Lower lobe of right lung (tissue), 2 donors: ENCODE measurements around the gene KCNJ10. TPM values are rescaled to one million over a fixed set of nuclear protein-coding genes. Genes with fewer than 3 reads are reported as not detected.

Experiments
- ATAC-seq, 2 donors: fragments of 200-7000 bp; cut with Tn5 transposase; one replicate each; pipeline ENCODE4 v1.9.1; 2020 to 2022; ENCODE audit warnings: mild to moderate bottlenecking in 2 of 2, moderate library complexity in 2 of 2
- DNase-seq: peaks from one replicate; pipeline ENCODE4 v3.0.0-alpha.2; 2020
- H3K27ac ChIP-seq: fragments of 200-600 bp; one replicate; pipeline ENCODE4 v1.8.0; 2022
- H3K27me3 ChIP-seq: fragments of 200-600 bp; one replicate; pipeline ENCODE4 v1.8.0; 2022; ENCODE audit warnings: low read depth
- H3K36me3 ChIP-seq: fragments of 200-600 bp; one replicate; pipeline ENCODE4 v1.8.0; 2022; ENCODE audit warnings: mild to moderate bottlenecking
- H3K4me1 ChIP-seq: fragments of 200-600 bp; one replicate; pipeline ENCODE4 v1.8.0; 2022
- H3K4me3 ChIP-seq: fragments of 200-600 bp; one replicate; pipeline ENCODE4 v1.8.0; 2022; ENCODE audit warnings: mild to moderate bottlenecking
- H3K9me3 ChIP-seq: fragments of 200-600 bp; one replicate; pipeline ENCODE4 v1.8.0; 2022
- CTCF ChIP-seq: fragments of 200-600 bp; IDR thresholded peaks from one replicate; pipeline ENCODE4 v1.8.0; 2022; ENCODE audit warnings: antibody characterized with exemption, mild to moderate bottlenecking
- intact Hi-C: fragments of 100-400 bp; cut with DNase I; formaldehyde crosslinking; loops from one replicate; pipeline ENCODE4 v1.11.0; 2022
- total RNA-seq: library from RNA; stranded (reverse); fragmentation: NEBNext Ultra II Directional; extraction: Animal tissue kit (Norgen Biotek cat#: 25700); gene quantifications from one replicate; pipeline ENCODE4 v1.2.1, GENCODE V29; 2021
- donor health status: DM: no; HTN: yes; CAD: no; lungs with severe emphysema.

Gene KCNJ10
- total RNA-seq, 1 donor from 2014 or later = 0.15 TPM

- ATAC-seq = no peak
- intact Hi-C loops = no loop called here
Measured at GRCh38 chr1:160081261-160081936, 11.4 kb upstream of the KCNJ10 start, which contains the start of gene KCNJ9. KCNJ9 (plus strand) TSS chr1:160081538; CDS start chr1:160084031, 2,493 bp downstream.

GRCh38 chr1:160080381-160081100 is 10.6 kb upstream of the KCNJ10 start:
- ATAC-seq = no peak
- H3K4me1 ChIP-seq = peaks cover 8% of the 10 kb centered on the region
- H3K4me3 ChIP-seq = no peak overlapping the region
- no peaks in the 10 kb centered on the region for H3K36me3 ChIP-seq
- H3K9me3 ChIP-seq = no peaks in the 10 kb centered on the region
- no peak overlapping the region for H3K27ac ChIP-seq
- no peak for TF ChIP-seq CTCF
- peaks cover 62% of the 10 kb centered on the region for H3K27me3 ChIP-seq
- intact Hi-C loops = no loop called here
- DNase-seq = no peak

More at GRCh38 chr1:160081261-160081936, 11.4 kb upstream of the KCNJ10 start, which contains the start of gene KCNJ9:
- Histone ChIP-seq H3K4me1 (peaks cover 8% of the 10 kb centered on the region), H3K4me3 (no peak within 1 kb of the TSS), H3K27me3 (peaks cover 62% of the 10 kb centered on the region), H3K36me3 (no peaks in the 10 kb centered on the region), H3K9me3 (no peaks in the 10 kb centered on the region), H3K27ac (no peak within 1 kb of the TSS)
- no peak for DNase-seq
- no peak for TF ChIP-seq CTCF

GRCh38 chr1:160079448-160079847 is 9.5 kb upstream of the KCNJ10 start:
- DNase-seq (no peak), ATAC-seq (no peak)
- H3K4me1 ChIP-seq = peaks cover 8% of the 10 kb centered on the region
- H3K4me3 ChIP-seq = no peak overlapping the region
- no peaks in the 10 kb centered on the region for H3K9me3 ChIP-seq
- H3K27ac ChIP-seq = no peak overlapping the region
- no peaks in the 10 kb centered on the region for H3K36me3 ChIP-seq
- TF ChIP-seq CTCF = no peak
- H3K27me3 ChIP-seq = peaks cover 61% of the 10 kb centered on the region
- intact Hi-C loops = no loop called here

- Histone ChIP-seq H3K27me3 (peaks cover 53% of the 10 kb centered on the region), H3K4me3 (no peak overlapping the region), H3K27ac (no peak overlapping the region), H3K36me3 (no peaks in the 10 kb centered on the region), H3K4me1 (peaks cover 2% of the 10 kb centered on the region), H3K9me3 (no peaks in the 10 kb centered on the region)
- DNase-seq = no peak
- ATAC-seq = peak; percentile 78 to 84
- peak; percentile 75 for TF ChIP-seq CTCF
- intact Hi-C loops = no loop called here
Measured at GRCh38 chr1:160078512-160079195, 8.7 kb upstream of the KCNJ10 start.

- no peak overlapping the region for H3K4me3 ChIP-seq
Measured at GRCh38 chr1:160077486-160077885, 7.5 kb upstream of the KCNJ10 start.

More at GRCh38 chr1:160077486-160077885, 7.5 kb upstream of the KCNJ10 start:
- H3K36me3 ChIP-seq = no peaks in the 10 kb centered on the region
- TF ChIP-seq CTCF = no peak
- no peak for ATAC-seq
- no peaks in the 10 kb centered on the region for H3K4me1 ChIP-seq
- DNase-seq = no peak
- H3K9me3 ChIP-seq = no peaks in the 10 kb centered on the region
- H3K27ac ChIP-seq = no peak overlapping the region
- intact Hi-C loops = no loop called here
- peaks cover 41% of the 10 kb centered on the region for H3K27me3 ChIP-seq
